ENCODE results near the gene ABRACL. TPM values are rescaled to one million over a fixed set of nuclear protein-coding genes. Genes with fewer than 3 reads are reported as not detected.

The ABRACL gene, protein sequence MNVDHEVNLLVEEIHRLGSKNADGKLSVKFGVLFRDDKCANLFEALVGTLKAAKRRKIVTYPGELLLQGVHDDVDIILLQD
- total RNA-seq (100 to 1,000 TPM in 3 of 5 experiments, 10 to 100 TPM in 2; 39.5 to 137 (median 107) TPM), polyA plus RNA-seq (100 to 1,000 TPM; 183 to 216 TPM), total RNA-seq (31.9 reads per million, percentile 61 among the genes with 10 or more reads in this experiment)

DNA sequence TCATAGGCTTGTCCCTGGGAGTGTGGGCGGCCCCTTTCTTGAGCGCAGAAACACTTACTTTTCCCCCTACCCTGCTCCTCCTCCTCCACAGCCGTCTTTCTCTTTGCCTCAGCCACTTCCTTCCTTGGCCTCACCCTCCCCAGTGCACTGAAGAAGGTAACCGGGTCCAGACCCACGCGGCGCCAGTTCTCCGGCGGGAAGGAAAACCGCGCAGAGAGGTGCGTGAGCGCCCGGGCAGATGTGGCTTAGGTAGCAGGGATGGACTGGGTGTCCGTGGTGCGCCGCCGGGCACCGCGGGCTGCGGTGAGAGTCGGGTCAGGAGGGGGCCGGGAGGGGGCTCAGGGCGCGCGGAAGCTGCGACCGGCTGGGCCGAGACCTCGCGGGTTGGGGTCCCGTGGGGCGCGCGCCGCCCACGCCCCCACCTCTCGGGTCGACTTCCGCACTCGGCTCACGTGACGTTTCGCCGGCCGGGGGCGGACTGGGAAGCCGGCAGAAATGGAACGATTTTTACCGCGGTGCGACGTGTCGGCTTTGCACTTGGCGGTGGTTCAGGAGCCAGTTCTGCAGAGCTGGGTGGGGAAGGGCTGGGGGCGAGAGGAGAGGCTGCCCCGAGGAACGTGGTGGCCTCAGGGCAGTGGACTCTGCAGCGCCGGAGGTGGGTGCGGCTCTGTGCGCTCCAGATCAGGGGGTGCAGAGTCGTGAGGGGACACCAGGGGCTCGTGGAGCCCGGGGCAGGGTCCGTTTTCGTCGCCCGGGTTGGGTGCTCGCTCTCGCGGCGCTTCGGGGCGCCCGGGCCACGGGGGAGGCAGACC lies at the start of gene ABRACL:
Gene ABRACL (plus strand): TSS at position 88 of the 812 bp plus-strand sequence. CDS start 5,416 bp downstream, outside the sequence.
- Mint-ChIP-seq H3K27me3 (no peaks in the 10 kb centered on the region), H3K36me3 (peaks cover 0 to 6% (median 5%) of the 10 kb centered on the region in 5 donors), H3K4me3 (peak within 1 kb of the TSS in 6 of 10 donors; percentile 88 to 98 (median 94)), H3K9me3 (no peaks in the 10 kb centered on the region), H3K27ac (peak within 1 kb of the TSS in 8 of 9 donors; percentile 58 to 97 (median 94)), H3K4me1 (peaks cover 13 to 35% (median 24%) of the 10 kb centered on the region in 7 donors)
- no peaks in the 10 kb centered on the region for H3K9me3 ChIP-seq (ENCODE audit: control insufficient read depth in 2 of 3, low read length in 3 of 3)
- intact Hi-C loops (cut with micrococcal nuclease): loop anchor here (1.0 to 5.0 kb wide), 17 partner anchors 7 to 922 kb away; partner anchors contain the start of genes CCDC28A (in 2 of the 2), CITED2 (in 2 of the 2), HECA (in 2 of the 2) and REPS1 (in 2 of the 2)
- ATAC-seq (peak; percentile 88), DNase-seq (peak; percentile 44 to 87 (median 81))
- H3K4me3 ChIP-seq (ENCODE audit: low read length): peak within 1 kb of the TSS; percentile 72
- CTCF ChIA-PET: interaction anchor here (0.5 to 1.1 kb wide), 2 partner anchors 332 to 346 kb away, joined by 3 read pairs; partner anchors contain the start of gene CITED2
- H3K27me3 ChIP-seq (ENCODE audit: control insufficient read depth in 2 of 2, insufficient read depth in 2 of 2, low read length in 2 of 2): no peaks in the 10 kb centered on the region
- peak within 1 kb of the TSS; percentile 88 for H3K27ac ChIP-seq (ENCODE audit: low read depth, low read length)
- H3K4me1 ChIP-seq (ENCODE audit: control insufficient read depth in 2 of 2, insufficient read depth in 2 of 2, low read length in 2 of 2): peaks cover 3 to 18% of the 10 kb centered on the region in 2 donors
- peaks cover 0 to 14% (median 0%) of the 10 kb centered on the region in 3 experiments for H3K36me3 ChIP-seq (ENCODE audit: control insufficient read depth in 2 of 3, insufficient read depth in 3 of 3, low read length in 3 of 3)
- POLR2A ChIA-PET: interaction anchor here (0.6 to 4.5 kb wide), 19 partner anchors 9 to 345 kb away, joined by 3 to 22 read pairs (median 5); partner anchors contain the start of genes CITED2, HECA, REPS1 and TXLNB

DNA sequence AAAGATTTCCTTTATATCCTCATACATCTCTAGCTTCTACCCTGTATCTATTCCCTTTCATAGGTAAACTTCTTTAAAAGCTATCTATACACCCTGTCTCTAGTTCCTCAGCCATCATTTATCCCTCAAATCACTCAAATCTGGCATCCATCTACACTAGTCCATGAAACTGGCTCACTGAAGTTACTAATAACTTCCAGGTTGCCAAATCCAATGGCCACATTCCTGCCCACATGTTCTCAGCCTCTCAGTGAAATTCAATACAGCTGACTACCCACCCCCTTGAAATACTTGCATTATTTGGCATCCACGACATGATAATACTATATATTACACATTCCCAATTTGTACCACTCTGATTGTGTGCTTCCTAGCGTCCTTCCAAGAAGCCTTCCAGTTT lies 49.2 kb upstream of the ABRACL start:
- Mint-ChIP-seq H3K9me3 (no peaks in the 10 kb centered on the region), H3K36me3 (peaks cover 0 to 6% (median 0%) of the 10 kb centered on the region in 5 donors), H3K4me3 (peak overlapping the region in 4 of 10 donors; percentile 17 to 28 (median 26)), H3K27me3 (no peaks in the 10 kb centered on the region), H3K27ac (peak overlapping the region in 1 of 9 donors; percentile 16), H3K4me1 (peaks cover 16 to 72% (median 55%) of the 10 kb centered on the region in 7 donors)
- H3K9me3 ChIP-seq (ENCODE audit: control insufficient read depth in 2 of 3, low read length in 3 of 3): no peaks in the 10 kb centered on the region
- no peak overlapping the region for H3K4me3 ChIP-seq (ENCODE audit: low read length)
- DNase-seq (no peak), ATAC-seq (no peak)
- intact Hi-C loops (cut with micrococcal nuclease): no loop called here
- CTCF ChIA-PET: no interaction called here
- H3K4me1 ChIP-seq (ENCODE audit: control insufficient read depth in 2 of 2, insufficient read depth in 2 of 2, low read length in 2 of 2): peaks cover 15 to 27% of the 10 kb centered on the region in 2 donors
- H3K27me3 ChIP-seq (ENCODE audit: control insufficient read depth in 2 of 2, insufficient read depth in 2 of 2, low read length in 2 of 2): no peaks in the 10 kb centered on the region
- H3K27ac ChIP-seq (ENCODE audit: low read depth, low read length): no peak overlapping the region
- POLR2A ChIA-PET: no interaction called here
- H3K36me3 ChIP-seq (ENCODE audit: control insufficient read depth in 2 of 3, insufficient read depth in 3 of 3, low read length in 3 of 3): no peaks in the 10 kb centered on the region

DNA sequence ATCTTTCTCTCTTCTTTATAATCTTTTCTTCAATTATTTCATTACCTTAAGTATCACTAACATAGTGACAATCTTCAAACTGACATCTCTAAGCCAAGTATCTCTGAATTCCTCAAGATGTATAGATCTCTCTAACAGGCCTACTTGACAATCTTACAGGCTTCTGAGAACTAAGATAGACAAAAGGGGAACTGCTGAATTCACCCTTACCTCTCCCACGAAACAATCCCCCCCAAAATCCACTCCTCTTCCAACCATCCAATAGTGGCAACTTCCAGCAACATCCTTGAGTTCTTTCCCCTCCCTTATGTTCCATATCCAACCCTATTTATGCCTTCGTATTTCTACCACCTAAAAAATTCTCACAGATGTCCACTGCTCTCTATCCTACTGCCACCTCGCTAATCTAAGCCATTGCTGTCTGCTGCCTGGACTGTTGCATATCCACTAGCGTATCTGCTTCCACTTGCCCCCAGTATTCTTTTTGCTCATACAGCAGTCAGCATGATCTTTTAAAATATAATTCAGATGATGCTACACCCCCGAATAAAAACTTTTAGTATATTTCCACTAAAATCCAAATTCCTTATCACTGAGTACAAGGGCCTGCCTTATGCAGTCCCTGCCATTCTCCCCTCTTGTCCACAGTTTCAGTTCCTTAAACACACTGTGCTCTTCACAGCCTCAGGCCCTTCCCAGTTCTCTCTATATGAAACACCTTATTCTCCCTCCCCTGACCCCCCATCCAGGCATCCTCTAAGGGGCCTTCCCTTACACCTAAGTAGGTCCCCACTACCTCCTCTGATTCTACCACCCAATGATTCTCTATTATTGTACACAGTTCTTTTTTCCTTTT lies 48.5 kb upstream of the ABRACL start:
- Mint-ChIP-seq H3K36me3 (peaks cover 0 to 6% (median 0%) of the 10 kb centered on the region in 5 donors), H3K27me3 (no peaks in the 10 kb centered on the region), H3K9me3 (no peaks in the 10 kb centered on the region), H3K4me1 (peaks cover 14 to 65% (median 50%) of the 10 kb centered on the region in 7 donors), H3K27ac (peak overlapping the region in 5 of 9 donors; percentile 2 to 48 (median 26)), H3K4me3 (peak overlapping the region in 4 of 10 donors; percentile 8 to 27 (median 16))
- H3K4me3 ChIP-seq (ENCODE audit: low read length): no peak overlapping the region
- peak; percentile 53 for ATAC-seq
- intact Hi-C loops (cut with micrococcal nuclease): loop anchor here in 1 of 2 donors (5.0 kb wide), 1 partner anchor 573 kb away; no protein-coding TSS in a partner anchor
- CTCF ChIA-PET: no interaction called here
- DNase-seq: no peak
- POLR2A ChIA-PET: no interaction called here
- no peak overlapping the region for H3K27ac ChIP-seq (ENCODE audit: low read depth, low read length)
- H3K4me1 ChIP-seq (ENCODE audit: control insufficient read depth in 2 of 2, insufficient read depth in 2 of 2, low read length in 2 of 2): peaks cover 16 to 34% of the 10 kb centered on the region in 2 donors
- no peaks in the 10 kb centered on the region for H3K27me3 ChIP-seq (ENCODE audit: control insufficient read depth in 2 of 2, insufficient read depth in 2 of 2, low read length in 2 of 2)
- no peaks in the 10 kb centered on the region for H3K9me3 ChIP-seq (ENCODE audit: control insufficient read depth in 2 of 3, low read length in 3 of 3)
- H3K36me3 ChIP-seq (ENCODE audit: control insufficient read depth in 2 of 3, insufficient read depth in 3 of 3, low read length in 3 of 3): no peaks in the 10 kb centered on the region

DNA sequence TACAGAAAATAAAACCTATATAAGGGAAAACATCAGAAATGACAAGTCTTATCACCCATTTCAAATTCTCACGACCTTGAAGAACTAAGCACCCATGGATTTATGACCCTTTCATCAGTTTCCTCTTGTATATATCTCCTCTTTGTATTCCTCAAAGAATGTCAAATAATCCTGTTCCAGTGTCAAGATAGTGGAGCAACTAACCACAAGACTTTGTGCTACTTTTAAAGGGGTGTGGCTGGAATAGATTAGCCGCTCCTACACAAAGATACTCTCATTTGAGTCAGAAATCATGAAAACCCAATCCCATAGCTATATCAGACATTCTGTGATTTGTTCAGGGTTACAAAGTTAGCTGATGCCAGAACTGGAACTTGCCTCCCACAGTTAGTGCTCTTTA lies 47.1 kb upstream of the ABRACL start:
- POLR2A ChIA-PET: interaction anchor here (0.6 to 1.0 kb wide), 2 partner anchors 8 to 132 kb away, joined by 3 to 4 read pairs; no protein-coding TSS in a partner anchor

DNA sequence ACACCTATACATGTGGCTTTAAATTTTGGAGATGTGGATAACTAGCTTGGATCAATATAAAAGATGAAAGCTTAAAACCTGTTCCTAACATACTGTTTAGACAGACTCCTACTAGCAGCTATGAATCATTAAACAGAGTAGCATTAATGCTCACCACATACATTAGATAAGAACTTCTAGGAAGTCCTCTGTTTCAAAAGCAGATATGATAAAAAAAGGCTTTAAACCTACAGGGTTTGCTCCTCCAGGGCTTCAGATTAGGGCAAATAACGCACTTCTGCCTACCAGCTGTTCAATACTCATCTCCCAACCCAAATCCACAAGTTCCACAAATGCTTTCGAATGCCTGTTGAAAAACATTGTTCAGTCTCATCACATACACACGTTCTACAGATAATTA lies 42.0 kb upstream of the ABRACL start:
- Histone ChIP-seq H3K27me3 (ENCODE audit: control insufficient read depth in 2 of 2, insufficient read depth in 2 of 2, low read length in 2 of 2) (no peaks in the 10 kb centered on the region), H3K27ac (ENCODE audit: low read depth, low read length) (peak overlapping the region; percentile 89), H3K36me3 (ENCODE audit: control insufficient read depth in 2 of 3, insufficient read depth in 3 of 3, low read length in 3 of 3) (peaks cover 0 to 7% (median 0%) of the 10 kb centered on the region in 3 experiments), H3K9me3 (ENCODE audit: control insufficient read depth in 2 of 3, low read length in 3 of 3) (no peaks in the 10 kb centered on the region), H3K4me1 (ENCODE audit: control insufficient read depth in 2 of 2, insufficient read depth in 2 of 2, low read length in 2 of 2) (peaks cover 32 to 53% of the 10 kb centered on the region in 2 donors), H3K4me3 (ENCODE audit: low read length) (peak overlapping the region; percentile 56)
- H3K4me3 Mint-ChIP-seq: peak overlapping the region in 4 of 10 donors; percentile 84 to 94 (median 92)
- ATAC-seq: no peak
- DNase-seq: no peak
- no peaks in the 10 kb centered on the region for H3K36me3 Mint-ChIP-seq
- intact Hi-C loops (cut with micrococcal nuclease): loop anchor here (5.0 kb wide), 3 partner anchors 39 to 141 kb away; no protein-coding TSS in a partner anchor
- POLR2A ChIA-PET: interaction anchor here (0.7 to 4.3 kb wide), 16 partner anchors 40 to 388 kb away, joined by 3 to 34 read pairs (median 5); partner anchors contain the start of genes ABRACL, CITED2 and TXLNB
- peaks cover 11 to 26% (median 17%) of the 10 kb centered on the region in 7 donors for H3K4me1 Mint-ChIP-seq
- H3K27ac Mint-ChIP-seq: peak overlapping the region; percentile 15 to 89 (median 62)
- H3K9me3 Mint-ChIP-seq: no peaks in the 10 kb centered on the region
- peaks cover 0 to 2% (median 0%) of the 10 kb centered on the region in 5 donors for H3K27me3 Mint-ChIP-seq
- CTCF ChIA-PET: interaction anchor here (0.7 to 5.6 kb wide), 6 partner anchors 26 to 383 kb away, joined by 3 to 27 read pairs (median 4); no protein-coding TSS in a partner anchor

More for the DNA sequence above, 47.1 kb upstream of the ABRACL start:
- intact Hi-C loops (cut with micrococcal nuclease): loop anchor here in 1 of 2 donors (5.0 kb wide), 1 partner anchor 574 kb away; no protein-coding TSS in a partner anchor
- no peaks in the 10 kb centered on the region for H3K27me3 ChIP-seq (ENCODE audit: control insufficient read depth in 2 of 2, insufficient read depth in 2 of 2, low read length in 2 of 2)
- peak overlapping the region in 3 of 10 donors; percentile 8 to 37 (median 8) for H3K4me3 Mint-ChIP-seq
- DNase-seq (no peak), ATAC-seq (no peak)
- CTCF ChIA-PET: interaction anchor here (0.5 kb wide), 1 partner anchor 365 kb away, joined by 3 read pairs; no protein-coding TSS in a partner anchor
- no peaks in the 10 kb centered on the region for H3K27me3 Mint-ChIP-seq
- H3K4me1 Mint-ChIP-seq: peaks cover 14 to 52% (median 49%) of the 10 kb centered on the region in 7 donors
- no peaks in the 10 kb centered on the region for H3K9me3 ChIP-seq (ENCODE audit: control insufficient read depth in 2 of 3, low read length in 3 of 3)
- H3K4me3 ChIP-seq (ENCODE audit: low read length): no peak overlapping the region
- H3K36me3 ChIP-seq (ENCODE audit: control insufficient read depth in 2 of 3, insufficient read depth in 3 of 3, low read length in 3 of 3): no peaks in the 10 kb centered on the region
- H3K4me1 ChIP-seq (ENCODE audit: control insufficient read depth in 2 of 2, insufficient read depth in 2 of 2, low read length in 2 of 2): peaks cover 20 to 45% of the 10 kb centered on the region in 2 donors
- H3K27ac ChIP-seq (ENCODE audit: low read depth, low read length): no peak overlapping the region
- H3K9me3 Mint-ChIP-seq: no peaks in the 10 kb centered on the region
- peaks cover 0 to 6% (median 0%) of the 10 kb centered on the region in 5 donors for H3K36me3 Mint-ChIP-seq
- H3K27ac Mint-ChIP-seq: no peak overlapping the region
